Lower leg skin (tissue), 4 donors: ENCODE results near the gene ROR1. TPM values are rescaled to one million over a fixed set of nuclear protein-coding genes. Genes with fewer than 3 reads are reported as not detected.

Experiments
- DNase-seq, 2 donors: peaks; one replicate each; pipeline ENCODE4 v3.0.0-alpha.2; 2019; ENCODE audit warnings: low spot score in 2 of 2
- H3K4me3 ChIP-seq: fragments of 200-600 bp; sonication (generic); 2 replicates; pipeline ENCODE4 v1.5.1; 2017; ENCODE audit warnings: mild to moderate bottlenecking, low read depth; ENCODE audit not compliant: poor library complexity, severe bottlenecking
- POLR2A ChIP-seq, 2 donors: fragments of 450-650 bp; IDR thresholded peaks; one replicate each; pipeline ENCODE4 v1.6.1; 2016 to 2017; ENCODE audit warnings: antibody characterized with exemption in 2 of 2, mild to moderate bottlenecking in 1 of 2, moderate library complexity in 1 of 2
- WGBS, 2 donors: methylation state at CpG; one replicate each; pipeline ENCODE4 v1.1.5; 2018; 5-methylcytosine and 5-hydroxymethylcytosine counted together
- intact Hi-C: fragments of 100-400 bp; cut with DNase I; formaldehyde crosslinking; loops from one replicate; pipeline ENCODE4 v1.15.0; 2023; ENCODE audit warnings: low total_unique reads
- total RNA-seq, 4 donors: library from RNA; depleted of rRNA; stranded (reverse); fragments of >200 nt; gene quantifications; one replicate each; pipeline ENCODE4 v1.1.0, GENCODE V29; 2016
- TF ChIP-seq, protein P1 (sequence below), 3 donors: fragments of 450-650 bp; IDR thresholded peaks; one replicate each; pipeline ENCODE4 v1.5.1; 2016; ENCODE audit warnings: antibody characterized with exemption in 3 of 3, mild to moderate bottlenecking in 3 of 3, moderate library complexity in 2 of 3

Gene ROR1
- total RNA-seq, 4 donors from 2014 or later: 12.9 to 28.6 (median 22.5) TPM

DNA sequence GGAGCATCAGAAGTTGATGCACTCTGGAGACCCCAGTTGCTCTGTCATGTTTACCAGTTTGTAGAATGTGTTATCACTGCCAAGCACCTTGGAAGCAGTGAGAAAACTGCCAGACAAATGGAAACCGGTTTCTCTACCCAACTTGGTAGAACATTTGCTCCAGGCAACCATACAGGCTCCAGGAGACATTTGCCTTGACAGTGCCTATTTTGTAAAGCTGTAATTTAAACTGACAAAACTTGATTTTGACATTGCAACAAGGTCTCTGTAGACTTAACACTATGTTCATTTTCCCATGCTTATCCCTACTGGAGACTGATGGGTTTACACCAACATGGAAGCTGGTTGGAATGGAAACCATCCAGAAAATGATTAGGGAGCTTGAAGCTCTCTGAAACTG is 97.6 kb downstream of the ROR1 start:
- TF ChIP-seq, protein P1, sequence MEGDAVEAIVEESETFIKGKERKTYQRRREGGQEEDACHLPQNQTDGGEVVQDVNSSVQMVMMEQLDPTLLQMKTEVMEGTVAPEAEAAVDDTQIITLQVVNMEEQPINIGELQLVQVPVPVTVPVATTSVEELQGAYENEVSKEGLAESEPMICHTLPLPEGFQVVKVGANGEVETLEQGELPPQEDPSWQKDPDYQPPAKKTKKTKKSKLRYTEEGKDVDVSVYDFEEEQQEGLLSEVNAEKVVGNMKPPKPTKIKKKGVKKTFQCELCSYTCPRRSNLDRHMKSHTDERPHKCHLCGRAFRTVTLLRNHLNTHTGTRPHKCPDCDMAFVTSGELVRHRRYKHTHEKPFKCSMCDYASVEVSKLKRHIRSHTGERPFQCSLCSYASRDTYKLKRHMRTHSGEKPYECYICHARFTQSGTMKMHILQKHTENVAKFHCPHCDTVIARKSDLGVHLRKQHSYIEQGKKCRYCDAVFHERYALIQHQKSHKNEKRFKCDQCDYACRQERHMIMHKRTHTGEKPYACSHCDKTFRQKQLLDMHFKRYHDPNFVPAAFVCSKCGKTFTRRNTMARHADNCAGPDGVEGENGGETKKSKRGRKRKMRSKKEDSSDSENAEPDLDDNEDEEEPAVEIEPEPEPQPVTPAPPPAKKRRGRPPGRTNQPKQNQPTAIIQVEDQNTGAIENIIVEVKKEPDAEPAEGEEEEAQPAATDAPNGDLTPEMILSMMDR (IDR thresholded peaks at IDR 0.05): no peak
- no peak for TF ChIP-seq POLR2A (IDR thresholded peaks at IDR 0.05)
- no peak for DNase-seq
- H3K4me3 ChIP-seq: no peak overlapping the region
- intact Hi-C loops: no loop called here
- 38 to 74% methylated on average over 1 of the region's 1 CpG for WGBS, 2 donors

GRCh38 chr1:63873751-63874150 is 99.9 kb downstream of the ROR1 start:
- WGBS, 2 donors: 78 to 79% methylated on average over 3 of the region's 3 CpGs
- DNase-seq: no peak
- TF ChIP-seq, protein P1 (IDR thresholded peaks at IDR 0.05): no peak
- intact Hi-C loops: no loop called here
- no peak overlapping the region for H3K4me3 ChIP-seq

GRCh38 chr1:63874278-63874880 is 100.6 kb downstream of the ROR1 start:
- 38 to 42% methylated on average over 1 of the region's 1 CpG for WGBS, 2 donors
- intact Hi-C loops: no loop called here
- no peak overlapping the region for H3K4me3 ChIP-seq
- no peak for TF ChIP-seq POLR2A (IDR thresholded peaks at IDR 0.05)
- TF ChIP-seq, protein P1 (IDR thresholded peaks at IDR 0.05): no peak
- no peak for DNase-seq

GRCh38 chr1:63875636-63876035 is 101.8 kb downstream of the ROR1 start:
- DNase-seq: no peak
- no peak for TF ChIP-seq POLR2A (IDR thresholded peaks at IDR 0.05)
- TF ChIP-seq, protein P1 (IDR thresholded peaks at IDR 0.05): no peak
- no peak overlapping the region for H3K4me3 ChIP-seq
- intact Hi-C loops: no loop called here

GRCh38 chr1:63877021-63877767 is 103.4 kb downstream of the ROR1 start:
- DNase-seq: no peak
- WGBS, 2 donors: 82 to 83% methylated on average over 8 of the region's 8 CpGs
- intact Hi-C loops: no loop called here
- H3K4me3 ChIP-seq: no peak overlapping the region
- no peak for TF ChIP-seq POLR2A (IDR thresholded peaks at IDR 0.05)
- TF ChIP-seq, protein P1 (IDR thresholded peaks at IDR 0.05): no peak
